ENCODE results near the gene DISC1.

DNA sequence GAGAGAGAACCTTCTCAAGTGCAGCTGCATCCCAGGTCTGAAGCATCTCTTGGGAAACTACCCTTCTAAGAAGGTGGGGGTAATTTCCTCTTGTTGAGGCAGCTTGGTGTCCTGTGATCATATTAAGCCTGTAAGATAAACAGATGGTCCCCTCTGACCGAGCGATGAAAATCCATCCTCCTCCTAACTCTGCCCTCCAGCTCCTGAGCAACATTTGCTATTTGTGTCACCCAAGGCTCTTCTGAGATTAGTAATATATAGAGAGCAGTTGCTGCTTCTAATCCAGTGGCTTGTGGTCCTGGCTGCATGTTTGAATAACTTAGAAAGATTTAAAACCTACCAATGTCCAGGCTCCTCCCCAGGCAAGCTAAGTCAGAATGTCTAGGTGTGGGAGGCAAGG lies 123.7 kb downstream of the DISC1 start:
- TF ChIP-seq POLR2A (IDR thresholded peaks at IDR 0.05) (no peak), POLR2AphosphoS5 (IDR thresholded peaks at IDR 0.05; ENCODE audit: insufficient read depth in 1 of 2, low read depth in 1 of 2) (no peak)
- TF ChIP-seq, protein P1, sequence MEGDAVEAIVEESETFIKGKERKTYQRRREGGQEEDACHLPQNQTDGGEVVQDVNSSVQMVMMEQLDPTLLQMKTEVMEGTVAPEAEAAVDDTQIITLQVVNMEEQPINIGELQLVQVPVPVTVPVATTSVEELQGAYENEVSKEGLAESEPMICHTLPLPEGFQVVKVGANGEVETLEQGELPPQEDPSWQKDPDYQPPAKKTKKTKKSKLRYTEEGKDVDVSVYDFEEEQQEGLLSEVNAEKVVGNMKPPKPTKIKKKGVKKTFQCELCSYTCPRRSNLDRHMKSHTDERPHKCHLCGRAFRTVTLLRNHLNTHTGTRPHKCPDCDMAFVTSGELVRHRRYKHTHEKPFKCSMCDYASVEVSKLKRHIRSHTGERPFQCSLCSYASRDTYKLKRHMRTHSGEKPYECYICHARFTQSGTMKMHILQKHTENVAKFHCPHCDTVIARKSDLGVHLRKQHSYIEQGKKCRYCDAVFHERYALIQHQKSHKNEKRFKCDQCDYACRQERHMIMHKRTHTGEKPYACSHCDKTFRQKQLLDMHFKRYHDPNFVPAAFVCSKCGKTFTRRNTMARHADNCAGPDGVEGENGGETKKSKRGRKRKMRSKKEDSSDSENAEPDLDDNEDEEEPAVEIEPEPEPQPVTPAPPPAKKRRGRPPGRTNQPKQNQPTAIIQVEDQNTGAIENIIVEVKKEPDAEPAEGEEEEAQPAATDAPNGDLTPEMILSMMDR (IDR thresholded peaks at IDR 0.05): no peak

Measured in vagina (tissue), 2 donors.